Neural cell (in vitro differentiated cells): Measurements from ENCODE around the gene DPEP2.

Experiments
- CTCF ChIP-seq: fragments of 450-650 bp; IDR thresholded peaks from 2 replicates; pipeline ENCODE4 v1.5.1; 2014; ENCODE audit warnings: antibody characterized with exemption, mild to moderate bottlenecking, moderate library complexity; ENCODE audit not compliant: poor library complexity, severe bottlenecking
- EP300 ChIP-seq: fragments of 450-650 bp; conservative IDR thresholded peaks from 2 replicates; pipeline ENCODE4 v1.6.1; 2014; ENCODE audit warnings: antibody characterized with exemption, mild to moderate bottlenecking, moderate library complexity; ENCODE audit not compliant: poor library complexity, severe bottlenecking
- EZH2 ChIP-seq: fragments of 200-600, 300-800 bp; shearing (Covaris generic), sonication (generic); IDR thresholded peaks from 2 replicates; pipeline ENCODE4 v1.6.1; 2014; ENCODE audit warnings: antibody characterized with exemption, low read length, borderline replicate concordance, mild to moderate bottlenecking; ENCODE audit not compliant: insufficient read depth, poor library complexity, severe bottlenecking
- MXI1 ChIP-seq: fragments of 450-650 bp; conservative IDR thresholded peaks from 2 replicates; pipeline ENCODE4 v1.6.1; 2014; ENCODE audit warnings: antibody characterized with exemption, mild to moderate bottlenecking; ENCODE audit not compliant: poor library complexity, severe bottlenecking
- POLR2AphosphoS5 ChIP-seq: IDR thresholded peaks from 2 replicates; pipeline ENCODE4 v1.6.1; 2012
- RAD21 ChIP-seq: fragments of 450-650 bp; conservative IDR thresholded peaks from 2 replicates; pipeline ENCODE4 v1.6.1; 2014; ENCODE audit warnings: antibody characterized with exemption, mild to moderate bottlenecking, moderate library complexity
- SMC3 ChIP-seq: fragments of 450-650 bp; conservative IDR thresholded peaks from 2 replicates; pipeline ENCODE4 v1.6.1; 2014; ENCODE audit warnings: antibody characterized with exemption, mild to moderate bottlenecking, moderate library complexity; ENCODE audit not compliant: poor library complexity

- no peak for TF ChIP-seq CTCF
- TF ChIP-seq POLR2AphosphoS5, result no peak
- TF ChIP-seq SMC3, result no peak
- no peak for TF ChIP-seq EP300
- TF ChIP-seq RAD21, result no peak
- TF ChIP-seq MXI1, result no peak
- TF ChIP-seq EZH2, result no peak
Observed at GRCh38 chr16:68015681-68016080, 16.4 kb upstream of the DPEP2 start, which contains the start of gene DPEP2NB.
